BLaER1 (cell line): ENCODE measurements around the gene PDE11A.

Experiments
- H3K27ac ChIP-seq: shearing (Covaris generic); formaldehyde crosslinking; 2 replicates; pipeline ENCODE4 v1.8.1; 2022
- H3K27me3 ChIP-seq: shearing (Covaris generic); formaldehyde crosslinking; 2 replicates; pipeline ENCODE4 v1.8.1; 2022
- H3K36me3 ChIP-seq: shearing (Covaris generic); formaldehyde crosslinking; 2 replicates; pipeline ENCODE4 v1.8.1; 2022
- H3K4me1 ChIP-seq: shearing (Covaris generic); formaldehyde crosslinking; 2 replicates; pipeline ENCODE4 v1.8.1; 2022
- H3K4me2 ChIP-seq: shearing (Covaris generic); formaldehyde crosslinking; 2 replicates; pipeline ENCODE4 v1.8.1; 2022
- H3K4me3 ChIP-seq: shearing (Covaris generic); formaldehyde crosslinking; 2 replicates; pipeline ENCODE4 v1.8.1; 2022
- H3K9ac ChIP-seq: shearing (Covaris generic); formaldehyde crosslinking; 2 replicates; pipeline ENCODE4 v1.8.1; 2022
- H3K9me3 ChIP-seq: shearing (Covaris generic); formaldehyde crosslinking; 2 replicates; pipeline ENCODE4 v1.8.1; 2022
- H4K20me1 ChIP-seq: shearing (Covaris generic); formaldehyde crosslinking; 2 replicates; pipeline ENCODE4 v1.8.1; 2022
- Cebpa-rat ChIP-seq: shearing (Covaris generic); IDR thresholded peaks from 2 replicates; pipeline ENCODE4 v1.8.1; 2022

The PDE11A gene

DNA sequence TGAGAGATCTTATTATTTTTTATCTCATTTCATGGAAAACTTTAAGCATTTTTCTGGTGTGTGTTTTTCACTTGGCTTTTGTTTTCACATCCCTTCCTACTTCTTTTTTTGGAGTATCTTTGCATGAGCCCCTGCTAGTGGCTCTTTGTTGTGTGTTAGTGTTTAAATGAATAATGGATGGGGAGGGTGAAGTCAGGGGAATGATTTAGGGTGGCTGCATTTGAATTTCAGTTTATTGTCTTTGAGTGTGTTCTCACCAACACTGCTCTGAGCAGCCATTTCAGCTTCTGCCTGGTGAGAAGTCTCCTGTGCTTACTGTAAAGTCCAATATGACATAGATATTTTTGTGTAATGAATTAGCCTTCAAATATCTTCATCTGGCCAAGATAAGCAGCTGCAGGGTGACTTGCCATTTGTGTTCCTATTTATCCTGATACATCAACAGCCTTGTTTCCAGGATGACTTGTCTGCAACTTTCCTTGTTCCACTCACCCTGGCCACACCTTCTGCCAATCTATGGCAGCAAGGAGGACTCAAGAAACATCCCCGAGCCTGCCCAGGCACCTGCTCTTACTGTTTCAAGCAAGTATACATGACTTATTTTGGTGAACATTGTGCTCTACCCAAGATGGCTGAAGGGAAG is 182.6 kb downstream of the PDE11A start:
- TF ChIP-seq Cebpa-rat = no peak
- Histone ChIP-seq H3K4me3 (no peak overlapping the region), H3K9ac (no peak overlapping the region), H3K27ac (no peak overlapping the region), H3K4me1 (no peaks in the 10 kb centered on the region), H3K9me3 (no peaks in the 10 kb centered on the region), H3K27me3 (no peaks in the 10 kb centered on the region), H4K20me1 (no peaks in the 10 kb centered on the region), H3K4me2 (no peak overlapping the region), H3K36me3 (no peaks in the 10 kb centered on the region)

- H3K36me3 ChIP-seq = no peaks in the 10 kb centered on the region
- no peaks in the 10 kb centered on the region for H3K4me1 ChIP-seq
- no peak for TF ChIP-seq Cebpa-rat
- no peak overlapping the region for H3K4me2 ChIP-seq
- H4K20me1 ChIP-seq = no peaks in the 10 kb centered on the region
- H3K9ac ChIP-seq = no peak overlapping the region
- H3K27ac ChIP-seq = no peak overlapping the region
- no peaks in the 10 kb centered on the region for H3K27me3 ChIP-seq
- H3K4me3 ChIP-seq = no peak overlapping the region
- no peaks in the 10 kb centered on the region for H3K9me3 ChIP-seq
Measured at GRCh38 chr2:177888581-177888980, 184.0 kb downstream of the PDE11A start.

GRCh38 chr2:177887722-177888121 is 184.9 kb downstream of the PDE11A start:
- no peak overlapping the region for H3K9ac ChIP-seq
- H4K20me1 ChIP-seq = no peaks in the 10 kb centered on the region
- no peak overlapping the region for H3K27ac ChIP-seq
- no peaks in the 10 kb centered on the region for H3K36me3 ChIP-seq
- no peak overlapping the region for H3K4me2 ChIP-seq
- no peaks in the 10 kb centered on the region for H3K4me1 ChIP-seq
- H3K4me3 ChIP-seq = no peak overlapping the region
- no peak for TF ChIP-seq Cebpa-rat
- H3K27me3 ChIP-seq = no peaks in the 10 kb centered on the region
- H3K9me3 ChIP-seq = no peaks in the 10 kb centered on the region

DNA sequence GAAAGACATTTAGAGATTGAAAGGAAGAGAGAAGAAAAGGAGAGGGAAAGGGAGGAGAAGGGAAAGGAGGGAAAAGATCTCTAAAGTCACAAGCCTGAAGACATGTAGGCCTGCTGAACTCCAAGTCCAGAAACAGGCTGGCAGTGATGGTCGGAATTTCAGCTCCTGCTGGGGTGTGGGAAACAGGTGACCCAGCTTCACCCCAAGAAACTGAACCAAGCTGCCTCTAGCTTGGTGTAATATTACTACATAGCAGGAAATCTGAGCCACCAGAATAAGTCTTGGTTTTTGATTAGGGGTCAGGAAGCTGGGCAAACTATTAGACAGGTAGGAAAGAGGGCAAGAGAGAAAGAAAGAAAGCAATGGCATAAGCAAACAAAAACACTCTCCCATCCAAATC is 185.8 kb downstream of the PDE11A start:
- H3K9ac ChIP-seq = no peak overlapping the region
- H3K4me1 ChIP-seq = no peaks in the 10 kb centered on the region
- no peaks in the 10 kb centered on the region for H3K36me3 ChIP-seq
- H3K9me3 ChIP-seq = no peaks in the 10 kb centered on the region
- no peaks in the 10 kb centered on the region for H4K20me1 ChIP-seq
- H3K27ac ChIP-seq = no peak overlapping the region
- no peak overlapping the region for H3K4me2 ChIP-seq
- no peak overlapping the region for H3K4me3 ChIP-seq
- no peak for TF ChIP-seq Cebpa-rat
- H3K27me3 ChIP-seq = no peaks in the 10 kb centered on the region

- no peak overlapping the region for H3K4me2 ChIP-seq
- no peaks in the 10 kb centered on the region for H4K20me1 ChIP-seq
- H3K27me3 ChIP-seq = no peaks in the 10 kb centered on the region
- H3K9me3 ChIP-seq = no peaks in the 10 kb centered on the region
- no peaks in the 10 kb centered on the region for H3K36me3 ChIP-seq
- no peak overlapping the region for H3K27ac ChIP-seq
- H3K9ac ChIP-seq = no peak overlapping the region
- TF ChIP-seq Cebpa-rat = no peak
- no peaks in the 10 kb centered on the region for H3K4me1 ChIP-seq
- no peak overlapping the region for H3K4me3 ChIP-seq
Measured at GRCh38 chr2:177885828-177886466, 186.6 kb downstream of the PDE11A start.

- no peaks in the 10 kb centered on the region for H3K27me3 ChIP-seq
- H3K9me3 ChIP-seq = no peaks in the 10 kb centered on the region
- TF ChIP-seq Cebpa-rat = no peak
- no peak overlapping the region for H3K27ac ChIP-seq
- no peaks in the 10 kb centered on the region for H3K4me1 ChIP-seq
- no peak overlapping the region for H3K4me2 ChIP-seq
- H4K20me1 ChIP-seq = no peaks in the 10 kb centered on the region
- no peaks in the 10 kb centered on the region for H3K36me3 ChIP-seq
- H3K4me3 ChIP-seq = no peak overlapping the region
- no peak overlapping the region for H3K9ac ChIP-seq
Measured at GRCh38 chr2:177883177-177883576, 189.4 kb downstream of the PDE11A start.

DNA sequence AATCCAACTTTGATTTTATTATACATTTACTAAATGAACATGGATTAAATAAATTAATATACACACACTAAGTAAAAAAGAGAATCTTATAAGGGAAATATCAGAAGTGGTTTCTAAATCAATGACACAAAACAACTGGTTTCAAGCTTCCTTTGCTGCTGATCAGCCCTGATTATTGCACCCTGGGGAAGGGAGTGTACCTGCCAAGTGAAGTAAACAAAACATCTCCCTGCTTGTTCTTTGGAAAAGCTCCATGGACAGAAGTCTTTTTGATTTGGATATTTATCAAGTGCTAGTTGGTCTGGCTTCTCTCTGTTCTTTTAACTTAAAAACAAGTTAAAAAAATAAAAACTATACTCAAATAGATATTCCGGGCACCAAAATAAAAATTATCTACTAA is 190.1 kb downstream of the PDE11A start:
- Histone ChIP-seq H3K36me3 (no peaks in the 10 kb centered on the region), H4K20me1 (no peaks in the 10 kb centered on the region), H3K9ac (no peak overlapping the region), H3K4me3 (no peak overlapping the region), H3K4me1 (no peaks in the 10 kb centered on the region), H3K4me2 (no peak overlapping the region), H3K9me3 (no peaks in the 10 kb centered on the region), H3K27me3 (no peaks in the 10 kb centered on the region), H3K27ac (no peak overlapping the region)
- no peak for TF ChIP-seq Cebpa-rat

DNA sequence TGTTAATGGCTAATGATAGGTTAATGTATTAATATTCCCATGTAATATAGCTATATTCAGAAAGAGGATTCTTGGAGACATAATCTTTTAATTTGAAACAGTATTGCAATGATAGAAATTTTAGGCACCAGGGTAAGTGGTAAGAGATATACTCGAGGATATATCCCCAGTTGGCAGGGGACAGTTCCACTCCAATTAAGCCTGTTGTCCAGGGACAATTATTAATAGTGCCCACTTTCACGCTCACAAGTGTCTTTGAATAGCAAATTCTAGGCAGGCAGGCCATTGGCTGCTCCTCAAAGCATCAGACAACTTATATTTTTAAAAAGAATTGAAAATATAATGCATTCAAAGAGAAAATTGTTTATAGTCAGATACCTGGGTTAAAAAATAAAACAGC is 190.7 kb downstream of the PDE11A start:
- no peaks in the 10 kb centered on the region for H3K4me1 ChIP-seq

GRCh38 chr2:177881008-177881747 is 191.4 kb downstream of the PDE11A start:
- H3K4me1 ChIP-seq = no peaks in the 10 kb centered on the region
- H3K4me3 ChIP-seq = no peak overlapping the region
- H3K27me3 ChIP-seq = no peaks in the 10 kb centered on the region
- H4K20me1 ChIP-seq = no peaks in the 10 kb centered on the region
- no peaks in the 10 kb centered on the region for H3K36me3 ChIP-seq
- H3K4me2 ChIP-seq = no peak overlapping the region
- H3K9me3 ChIP-seq = no peaks in the 10 kb centered on the region
- TF ChIP-seq Cebpa-rat = no peak
- no peak overlapping the region for H3K9ac ChIP-seq
- no peak overlapping the region for H3K27ac ChIP-seq

More for the DNA sequence above, 190.7 kb downstream of the PDE11A start:
- no peak for TF ChIP-seq Cebpa-rat
- H3K27ac ChIP-seq = no peak overlapping the region
- no peak overlapping the region for H3K4me3 ChIP-seq
- H3K27me3 ChIP-seq = no peaks in the 10 kb centered on the region
- H4K20me1 ChIP-seq = no peaks in the 10 kb centered on the region
- H3K36me3 ChIP-seq = no peaks in the 10 kb centered on the region
- H3K9ac ChIP-seq = no peak overlapping the region
- no peaks in the 10 kb centered on the region for H3K9me3 ChIP-seq
- no peak overlapping the region for H3K4me2 ChIP-seq

- H3K4me2 ChIP-seq = no peak overlapping the region
- H3K27ac ChIP-seq = no peak overlapping the region
- no peak for TF ChIP-seq Cebpa-rat
- H3K4me3 ChIP-seq = no peak overlapping the region
- H3K36me3 ChIP-seq = no peaks in the 10 kb centered on the region
- no peaks in the 10 kb centered on the region for H3K4me1 ChIP-seq
- H4K20me1 ChIP-seq = no peaks in the 10 kb centered on the region
- H3K9ac ChIP-seq = no peak overlapping the region
- no peaks in the 10 kb centered on the region for H3K9me3 ChIP-seq
- no peaks in the 10 kb centered on the region for H3K27me3 ChIP-seq
Measured at GRCh38 chr2:177880285-177880684, 192.3 kb downstream of the PDE11A start.
